Right lobe of liver (tissue), 4 donors: ENCODE data around the gene FBXO3.

Source experiments
- POLR2A ChIP-seq: fragments of 450-650 bp; IDR thresholded peaks from one replicate; pipeline ENCODE4 v1.6.1; 2017; ENCODE audit warnings: antibody characterized with exemption, mild to moderate bottlenecking
- TF ChIP-seq, protein P1 (sequence below), 4 donors: fragments of 200-600 bp in 3 of 4; fragments of 450-650 bp in 1 of 4; IDR thresholded peaks; one replicate each; pipeline versions ENCODE4 v1.5.1 to v1.8.0; 2016 to 2022; ENCODE audit warnings: antibody characterized with exemption in 4 of 4, mild to moderate bottlenecking in 2 of 4
- donor health status: DM: no; HTN: no; CAD: no.
- donor health status: DM: no; HTN: no; CAD: no.
- donor health status: DM: no; HTN: yes; CAD: no.

- TF ChIP-seq, protein P1, sequence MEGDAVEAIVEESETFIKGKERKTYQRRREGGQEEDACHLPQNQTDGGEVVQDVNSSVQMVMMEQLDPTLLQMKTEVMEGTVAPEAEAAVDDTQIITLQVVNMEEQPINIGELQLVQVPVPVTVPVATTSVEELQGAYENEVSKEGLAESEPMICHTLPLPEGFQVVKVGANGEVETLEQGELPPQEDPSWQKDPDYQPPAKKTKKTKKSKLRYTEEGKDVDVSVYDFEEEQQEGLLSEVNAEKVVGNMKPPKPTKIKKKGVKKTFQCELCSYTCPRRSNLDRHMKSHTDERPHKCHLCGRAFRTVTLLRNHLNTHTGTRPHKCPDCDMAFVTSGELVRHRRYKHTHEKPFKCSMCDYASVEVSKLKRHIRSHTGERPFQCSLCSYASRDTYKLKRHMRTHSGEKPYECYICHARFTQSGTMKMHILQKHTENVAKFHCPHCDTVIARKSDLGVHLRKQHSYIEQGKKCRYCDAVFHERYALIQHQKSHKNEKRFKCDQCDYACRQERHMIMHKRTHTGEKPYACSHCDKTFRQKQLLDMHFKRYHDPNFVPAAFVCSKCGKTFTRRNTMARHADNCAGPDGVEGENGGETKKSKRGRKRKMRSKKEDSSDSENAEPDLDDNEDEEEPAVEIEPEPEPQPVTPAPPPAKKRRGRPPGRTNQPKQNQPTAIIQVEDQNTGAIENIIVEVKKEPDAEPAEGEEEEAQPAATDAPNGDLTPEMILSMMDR (IDR thresholded peaks at IDR 0.05) = no peak
- TF ChIP-seq POLR2A = no peak
These were observed 20.9 kb downstream of the FBXO3 start for GRCh38 chr11:33753304-33753967.
